ENCODE data around the gene MTX3.

The MTX3 gene

DNA sequence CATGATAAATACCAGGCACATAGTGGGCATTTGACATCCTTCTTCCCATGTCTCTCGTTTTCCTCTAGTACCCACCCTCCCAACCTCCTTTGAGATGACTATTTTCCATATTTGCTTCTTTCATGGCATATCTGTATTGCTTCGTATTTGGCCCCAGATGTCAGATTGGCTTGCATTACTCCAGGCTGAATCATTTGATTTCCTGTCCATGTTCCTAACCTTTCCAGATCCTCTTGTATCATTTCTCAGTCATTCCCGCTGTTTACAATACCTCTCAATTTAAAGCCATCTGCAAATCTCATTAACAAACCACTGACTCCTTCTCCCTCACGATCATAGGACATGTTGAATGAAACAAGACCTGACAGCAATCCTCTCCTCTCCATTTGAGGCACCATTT lies 19.9 kb downstream of the MTX3 start:
- DNase-seq (ENCODE audit: extremely low read depth, low read depth), result peak; percentile 47

DNA sequence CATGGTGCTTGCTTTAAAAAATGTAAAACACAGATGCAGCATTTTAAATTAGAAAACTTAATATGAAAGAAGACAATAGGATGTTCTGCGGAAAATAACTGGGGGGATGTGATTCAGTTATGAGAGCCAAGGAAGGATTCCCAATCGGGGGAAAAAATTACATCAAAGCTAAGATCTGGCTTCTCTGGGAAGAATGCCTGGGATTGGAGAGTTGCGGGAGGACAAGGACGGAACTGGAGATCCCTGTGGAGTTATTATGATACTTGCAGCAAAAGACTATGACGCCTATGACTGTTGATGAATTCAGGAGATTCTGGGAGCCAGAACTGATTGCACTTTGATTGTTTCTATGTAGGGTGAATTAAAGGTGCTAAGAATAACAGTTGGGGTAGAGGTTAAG lies 24.6 kb downstream of the MTX3 start:
- no peak for DNase-seq (ENCODE audit: extremely low read depth, low read depth)
- TF ChIP-seq, protein P1, sequence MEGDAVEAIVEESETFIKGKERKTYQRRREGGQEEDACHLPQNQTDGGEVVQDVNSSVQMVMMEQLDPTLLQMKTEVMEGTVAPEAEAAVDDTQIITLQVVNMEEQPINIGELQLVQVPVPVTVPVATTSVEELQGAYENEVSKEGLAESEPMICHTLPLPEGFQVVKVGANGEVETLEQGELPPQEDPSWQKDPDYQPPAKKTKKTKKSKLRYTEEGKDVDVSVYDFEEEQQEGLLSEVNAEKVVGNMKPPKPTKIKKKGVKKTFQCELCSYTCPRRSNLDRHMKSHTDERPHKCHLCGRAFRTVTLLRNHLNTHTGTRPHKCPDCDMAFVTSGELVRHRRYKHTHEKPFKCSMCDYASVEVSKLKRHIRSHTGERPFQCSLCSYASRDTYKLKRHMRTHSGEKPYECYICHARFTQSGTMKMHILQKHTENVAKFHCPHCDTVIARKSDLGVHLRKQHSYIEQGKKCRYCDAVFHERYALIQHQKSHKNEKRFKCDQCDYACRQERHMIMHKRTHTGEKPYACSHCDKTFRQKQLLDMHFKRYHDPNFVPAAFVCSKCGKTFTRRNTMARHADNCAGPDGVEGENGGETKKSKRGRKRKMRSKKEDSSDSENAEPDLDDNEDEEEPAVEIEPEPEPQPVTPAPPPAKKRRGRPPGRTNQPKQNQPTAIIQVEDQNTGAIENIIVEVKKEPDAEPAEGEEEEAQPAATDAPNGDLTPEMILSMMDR (IDR thresholded peaks at IDR 0.05; ENCODE audit: low read depth, low read length), result no peak

More for the DNA sequence above, 19.9 kb downstream of the MTX3 start:
- TF ChIP-seq, protein P1 (IDR thresholded peaks at IDR 0.05; ENCODE audit: low read depth, low read length), result no peak

DNA sequence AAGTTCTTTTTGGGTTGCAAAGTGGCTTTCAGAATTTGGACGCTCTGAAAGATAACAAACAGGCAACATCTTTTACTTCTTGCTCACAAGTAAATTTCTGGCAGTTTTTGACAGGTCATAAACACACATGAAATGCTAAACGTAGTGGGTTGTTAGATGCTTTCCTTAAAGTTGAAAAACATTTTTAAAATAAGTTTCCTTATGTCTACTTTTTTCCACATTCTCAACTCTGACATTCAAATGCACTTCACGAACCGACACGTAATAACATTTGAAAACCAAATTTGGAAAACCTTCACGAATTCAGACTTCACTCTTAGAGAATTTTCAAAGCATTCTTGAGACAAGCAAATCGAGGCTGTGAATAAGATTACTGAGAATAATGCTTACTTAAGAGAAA lies 26.9 kb downstream of the MTX3 start:
- DNase-seq (ENCODE audit: extremely low read depth, low read depth), result no peak
- TF ChIP-seq, protein P1 (IDR thresholded peaks at IDR 0.05; ENCODE audit: low read depth, low read length), result no peak

DNA sequence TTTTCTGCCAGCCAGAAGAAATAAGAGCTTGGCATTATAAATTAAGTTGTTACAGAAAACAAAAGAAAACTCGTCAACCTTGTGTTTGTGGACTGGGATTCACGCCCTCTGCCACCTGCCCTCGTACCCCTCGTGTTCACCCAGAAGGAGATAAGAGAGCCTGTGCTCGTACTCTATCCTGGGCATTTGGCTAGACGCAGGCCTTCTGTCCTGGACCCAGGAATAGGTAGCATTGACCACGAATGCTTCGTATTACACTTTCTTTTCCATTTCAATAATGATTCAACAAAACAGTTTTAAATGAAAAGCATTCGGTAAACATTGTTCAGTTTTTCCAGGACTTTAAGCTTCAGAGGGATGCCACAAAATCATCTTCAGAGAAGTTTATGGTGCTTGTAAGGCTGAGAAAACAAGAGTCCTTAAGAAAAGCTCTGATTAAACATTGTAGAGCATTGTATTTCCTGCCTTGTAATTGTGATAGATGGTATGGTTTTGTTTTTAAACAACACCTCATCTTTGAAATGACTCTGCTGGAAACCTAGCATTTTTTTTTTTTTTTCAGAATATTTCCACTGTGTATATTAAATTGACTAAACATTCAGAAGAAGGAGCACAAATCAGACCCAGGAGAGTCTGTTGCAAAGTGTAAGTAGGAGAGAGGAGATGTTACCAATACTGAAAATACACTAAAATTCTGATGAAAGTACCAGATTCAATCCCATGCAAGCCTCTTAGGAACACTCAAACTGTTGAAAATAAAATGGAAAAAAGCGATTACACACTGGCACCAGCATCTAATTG lies 27.6 kb downstream of the MTX3 start:
- no peak for DNase-seq (ENCODE audit: extremely low read depth, low read depth)
- TF ChIP-seq, protein P1 (IDR thresholded peaks at IDR 0.05; ENCODE audit: low read depth, low read length), result no peak

DNA sequence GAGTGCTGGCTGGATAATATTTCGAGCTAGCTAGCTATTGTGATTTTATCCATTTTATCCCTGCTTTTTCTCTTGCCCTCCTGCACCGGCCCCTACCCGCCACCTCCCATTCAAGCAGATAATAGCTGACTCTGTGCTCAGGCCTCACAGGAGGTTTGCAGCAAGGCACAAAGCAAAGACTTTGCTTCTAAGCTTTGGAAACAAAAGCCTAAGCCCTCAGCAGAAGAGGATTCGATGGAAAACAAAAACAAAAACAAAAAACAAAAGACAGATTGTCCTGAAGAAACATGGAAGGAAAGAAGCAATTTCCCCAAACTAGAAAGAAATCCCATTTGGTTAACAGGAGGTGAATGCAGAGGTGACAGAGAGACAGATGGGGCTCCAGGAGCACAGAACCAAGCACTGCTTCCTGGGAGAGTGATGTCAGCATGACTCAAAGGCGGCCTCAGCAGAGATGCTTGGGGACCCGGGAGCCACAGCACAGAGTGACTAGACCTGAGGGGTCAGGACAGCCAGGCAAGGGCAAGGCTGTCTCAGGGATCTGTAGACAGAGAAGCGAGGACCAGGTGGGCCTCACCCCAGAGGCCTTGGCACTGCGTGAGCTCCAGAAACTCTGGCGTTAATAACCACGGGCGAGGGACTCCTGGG lies 28.4 kb downstream of the MTX3 start:
- TF ChIP-seq, protein P1 (IDR thresholded peaks at IDR 0.05; ENCODE audit: low read depth, low read length), result no peak
- DNase-seq (ENCODE audit: extremely low read depth, low read depth), result no peak

DNA sequence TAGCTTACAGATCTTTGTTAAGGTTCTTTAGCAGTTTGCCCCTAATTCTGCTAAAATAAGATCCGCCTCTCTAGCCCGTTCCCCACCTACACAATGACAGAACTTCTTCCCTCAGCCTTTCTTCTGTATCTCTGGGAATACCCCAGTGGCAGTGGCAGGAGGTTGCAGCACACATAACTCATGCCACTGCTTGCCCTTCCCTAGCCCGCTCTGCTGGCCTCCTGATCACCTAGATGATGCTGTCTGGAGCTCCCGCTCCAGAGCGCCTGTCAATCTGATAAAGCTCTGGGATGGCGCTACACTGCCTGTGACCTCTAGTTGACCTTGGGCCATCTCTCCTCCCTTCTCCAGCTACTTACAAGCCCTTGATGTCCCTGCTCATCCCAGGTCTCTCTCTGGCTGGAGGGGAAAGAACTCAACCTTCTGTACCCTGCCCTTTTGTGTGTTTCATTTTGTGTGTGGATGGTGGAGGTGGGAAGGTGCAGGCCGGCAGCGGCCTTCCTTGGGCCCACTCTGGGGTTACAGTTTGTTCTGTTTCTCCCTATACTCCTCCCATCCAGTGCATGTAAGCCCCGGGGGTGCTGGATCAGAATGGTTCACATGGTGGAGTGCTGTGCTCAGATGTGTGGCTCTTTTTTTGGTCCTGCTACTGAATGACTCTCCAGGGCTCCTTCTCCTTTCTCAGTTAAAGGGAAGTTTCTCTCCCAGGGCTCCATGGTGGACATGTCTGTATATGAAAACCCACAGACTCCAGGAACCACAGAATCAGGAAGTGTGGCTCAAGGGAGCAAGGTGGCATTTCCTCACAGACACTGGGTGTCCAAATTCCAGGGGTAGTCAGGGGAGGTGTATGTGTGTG lies 29.1 kb downstream of the MTX3 start:
- DNase-seq (ENCODE audit: extremely low read depth, low read depth), result no peak

More for the DNA sequence above, 29.1 kb downstream of the MTX3 start:
- TF ChIP-seq, protein P1 (IDR thresholded peaks at IDR 0.05; ENCODE audit: low read depth, low read length), result no peak
